Middle frontal gyrus (tissue), 1 donor: ENCODE data around the gene BRIP1.
"Not testable (repeated sequence)": the region's sequence is repeated elsewhere in the genome, so short reads cannot be mapped to it uniquely, and the experiment has no call there.

ENCODE experiments used
- DNase-seq: peaks from one replicate; pipeline ENCODE4 v3.0.0-alpha.2; 2015; ENCODE audit warnings: low spot score; ENCODE audit errors: extremely low spot score

The BRIP1 gene

GRCh38 chr17:61805399-61805798 lies 57.9 kb downstream of the BRIP1 start:
- no peak for DNase-seq

- DNase-seq = no peak
Measured at GRCh38 chr17:61803796-61804195, 59.5 kb downstream of the BRIP1 start.

GRCh38 chr17:61803216-61803615 lies 60.1 kb downstream of the BRIP1 start:
- DNase-seq = no peak

- no peak for DNase-seq
Measured at GRCh38 chr17:61799812-61800484, 63.4 kb downstream of the BRIP1 start.

GRCh38 chr17:61797283-61797682 lies 66.0 kb downstream of the BRIP1 start:
- DNase-seq = no peak

GRCh38 chr17:61795546-61795945 lies 67.8 kb downstream of the BRIP1 start:
- no peak for DNase-seq

GRCh38 chr17:61794792-61795191 lies 68.5 kb downstream of the BRIP1 start:
- no peak for DNase-seq

- DNase-seq = no peak
Measured at GRCh38 chr17:61794242-61794641, 69.1 kb downstream of the BRIP1 start.

GRCh38 chr17:61793565-61793964 lies 69.8 kb downstream of the BRIP1 start:
- DNase-seq = no peak

GRCh38 chr17:61789872-61790271 lies 73.5 kb downstream of the BRIP1 start:
- no peak for DNase-seq

GRCh38 chr17:61786088-61786487 lies 77.2 kb downstream of the BRIP1 start:
- DNase-seq = no peak

GRCh38 chr17:61784510-61784909 lies 78.8 kb downstream of the BRIP1 start:
- DNase-seq = no peak

GRCh38 chr17:61783556-61784304 lies 79.6 kb downstream of the BRIP1 start:
- no peak for DNase-seq

GRCh38 chr17:61783120-61783519 lies 80.2 kb downstream of the BRIP1 start:
- no peak for DNase-seq

- no peak for DNase-seq
Measured at GRCh38 chr17:61782683-61783082, 80.6 kb downstream of the BRIP1 start.

- no peak for DNase-seq
Measured at GRCh38 chr17:61775364-61775763, 88.0 kb downstream of the BRIP1 start.

- DNase-seq = no peak
Measured at GRCh38 chr17:61774724-61775123, 88.6 kb downstream of the BRIP1 start.

GRCh38 chr17:61774087-61774486 lies 89.2 kb downstream of the BRIP1 start:
- not testable (repeated sequence) for DNase-seq

- no peak for DNase-seq
Measured at GRCh38 chr17:61770752-61771533, 92.4 kb downstream of the BRIP1 start.

GRCh38 chr17:61770043-61770442 lies 93.3 kb downstream of the BRIP1 start:
- no peak for DNase-seq

- no peak for DNase-seq
Measured at GRCh38 chr17:61768405-61768804, 94.9 kb downstream of the BRIP1 start.

GRCh38 chr17:61766520-61766919 lies 96.8 kb downstream of the BRIP1 start:
- no peak for DNase-seq
